Measurements from ENCODE around the gene NUDT5. TPM values are rescaled to one million over a fixed set of nuclear protein-coding genes. Genes with fewer than 3 reads are reported as not detected.
"Not testable (repeated sequence)": the region's sequence is repeated elsewhere in the genome, so short reads cannot be mapped to it uniquely, and the experiment has no call there.

Gene NUDT5
- polyA plus RNA-seq, 1 of the 3 experiments (the other 2 are of a cell fraction) = 61.2 TPM

- TF ChIP-seq REST (IDR thresholded peaks at IDR 0.05; ENCODE audit: low read depth, low read length) = no peak
- TF ChIP-seq RAD21 (IDR thresholded peaks at IDR 0.05; ENCODE audit: low read length) = no peak
These were observed 16.0 kb downstream of the NUDT5 start (continued) for GRCh38 chr10:12179606-12180170.

DNA sequence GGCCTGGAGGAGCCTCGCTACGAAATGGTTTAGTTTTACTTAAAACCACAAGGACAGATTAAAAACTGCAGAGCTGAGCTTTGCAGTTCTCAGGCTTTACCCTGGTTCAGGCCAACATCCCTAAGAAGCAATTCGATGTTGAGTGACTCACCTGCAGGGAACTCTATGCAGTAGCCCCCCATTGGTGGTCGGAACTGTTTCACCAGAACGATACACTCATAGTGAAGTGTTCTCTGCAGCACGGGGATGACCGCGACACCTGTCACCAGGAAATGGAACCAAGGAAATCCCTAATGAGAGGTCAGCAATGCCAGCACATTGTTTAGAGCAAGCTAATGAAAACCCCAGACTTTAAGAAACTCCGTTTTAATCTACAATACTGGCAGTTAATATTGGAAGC, 18.0 kb downstream of the NUDT5 start:
- no peak for DNase-seq
- WGBS (ENCODE audit: low lambda C conversion rate) = 47% methylated on average over 9 of the region's 9 CpGs
- Histone ChIP-seq H3K9ac (no peak overlapping the region), H3K4me2 (no peak overlapping the region), H3K79me2 (ENCODE audit: insufficient read depth) (no peaks in the 10 kb centered on the region), H3K27me3 (ENCODE audit: insufficient read depth) (no peaks in the 10 kb centered on the region), H3K9me3 (no peaks in the 10 kb centered on the region), H3K4me3 (ENCODE audit: low read depth in 2 of 2, low read length in 1 of 2) (no peak overlapping the region), H3K9me2 (no peaks in the 10 kb centered on the region), H3K4me1 (ENCODE audit: control insufficient read depth in 1 of 2, insufficient read depth in 2 of 2, low read depth in 1 of 2, low read length in 1 of 2) (no peaks in the 10 kb centered on the region), H2AFZ (ENCODE audit: low read depth) (no peak overlapping the region), H3K27ac (ENCODE audit: low read depth in 2 of 2, low read length in 1 of 2) (no peak overlapping the region), H4K20me1 (ENCODE audit: insufficient read depth) (no peaks in the 10 kb centered on the region), H3F3A (replicated peaks; ENCODE audit: insufficient read depth) (no peaks in the 10 kb centered on the region), H3K36me3 (replicated peaks in 1 of 2; ENCODE audit: control insufficient read depth in 1 of 2, insufficient read depth in 2 of 2, low read length in 1 of 2) (peaks cover 29 to 35% of the 10 kb centered on the region in 2 experiments)
- POLR2A ChIA-PET = no interaction called here
- peak; percentile 20; the same call in 1 of the 2 replicates for TF ChIP-seq FOSL2 (IDR thresholded peaks at IDR 0.05; ENCODE audit: borderline replicate concordance, low read depth)
- TF ChIP-seq PBX3 (IDR thresholded peaks at IDR 0.05) = no peak
- 0 out of 2 replicates have a peak, but pooled peaks have one; percentile 10 for TF ChIP-seq JUND (IDR thresholded peaks at IDR 0.05)
- CTCF ChIA-PET = interaction anchor here (1.4 kb wide), 1 partner anchor 43 kb away, joined by 3 read pairs; no protein-coding TSS in a partner anchor

GRCh38 chr10:12171512-12171911, 24.2 kb downstream of the NUDT5 start:
- H4K20me1 ChIP-seq (ENCODE audit: insufficient read depth); H3K4me2 ChIP-seq; H2AFZ ChIP-seq (ENCODE audit: low read depth); H3K27ac ChIP-seq (ENCODE audit: low read depth in 2 of 2, low read length in 1 of 2); H3K4me1 ChIP-seq (ENCODE audit: control insufficient read depth in 1 of 2, insufficient read depth in 2 of 2, low read depth in 1 of 2, low read length in 1 of 2); H3K9me3 ChIP-seq; H3K79me2 ChIP-seq (ENCODE audit: insufficient read depth); POLR2A ChIA-PET; H3K9me2 ChIP-seq; H3K27me3 ChIP-seq (ENCODE audit: insufficient read depth); H3K9ac ChIP-seq; H3K4me3 ChIP-seq (ENCODE audit: low read depth in 2 of 2, low read length in 1 of 2); H3F3A ChIP-seq (replicated peaks; ENCODE audit: insufficient read depth); DNase-seq: not testable (repeated sequence)
- WGBS (ENCODE audit: low lambda C conversion rate) = 90% methylated on average over 6 of the region's 6 CpGs
- H3K36me3 ChIP-seq (replicated peaks in 1 of 2; ENCODE audit: control insufficient read depth in 1 of 2, insufficient read depth in 2 of 2, low read length in 1 of 2) = peaks cover 50 to 52% of the 10 kb centered on the region in 2 experiments
- CTCF ChIA-PET = interaction anchor here (0.9 kb wide), 1 partner anchor 9 kb away, joined by 4 read pairs; no protein-coding TSS in a partner anchor
